ENCODE measurements around the gene BRME1.

- TF ChIP-seq POLR2AphosphoS5 (IDR thresholded peaks at IDR 0.05) (no peak), CTCF (IDR thresholded peaks at IDR 0.05) (no peak), POLR2A (IDR thresholded peaks at IDR 0.05) (no peak)
These were observed 27.0 kb upstream of the BRME1 start for GRCh38 chr19:13932911-13933393.
